HG03025 (cell line): ENCODE measurements around the gene SYT6.

Experiments used
- ATAC-seq: cut with Tn5 transposase; IDR thresholded peaks from one replicate; pipeline ENCODE4 v1.9.1; 2021; ENCODE audit warnings: mild to moderate bottlenecking, moderate library complexity; ENCODE audit not compliant: unreplicated experiment, low FRiP score

Gene SYT6

GRCh38 chr1:114094675-114095074, 59.0 kb downstream of the SYT6 start:
- ATAC-seq, result no peak

- no peak for ATAC-seq
These were observed 59.4 kb downstream of the SYT6 start for GRCh38 chr1:114094363-114094634.

- no peak for ATAC-seq
These were observed 59.9 kb downstream of the SYT6 start for GRCh38 chr1:114093624-114094362.

- ATAC-seq, result no peak
These were observed 61.2 kb downstream of the SYT6 start for GRCh38 chr1:114092186-114093062.

GRCh38 chr1:114091711-114092110, 62.0 kb downstream of the SYT6 start:
- no peak for ATAC-seq

- no peak for ATAC-seq
These were observed 62.7 kb downstream of the SYT6 start for GRCh38 chr1:114090738-114091505.

GRCh38 chr1:114089502-114090138, 64.0 kb downstream of the SYT6 start:
- ATAC-seq, result no peak

GRCh38 chr1:114088392-114089299, 65.0 kb downstream of the SYT6 start:
- ATAC-seq, result no peak

GRCh38 chr1:114087495-114087894, 66.2 kb downstream of the SYT6 start:
- ATAC-seq, result no peak

GRCh38 chr1:114086601-114087368, 66.9 kb downstream of the SYT6 start:
- ATAC-seq, result no peak

GRCh38 chr1:114082867-114083585, 70.6 kb downstream of the SYT6 start:
- ATAC-seq, result no peak

- ATAC-seq, result no peak
These were observed 71.4 kb downstream of the SYT6 start for GRCh38 chr1:114082304-114082630.

- no peak for ATAC-seq
These were observed 72.0 kb downstream of the SYT6 start for GRCh38 chr1:114081437-114082303.

- no peak for ATAC-seq
These were observed 72.9 kb downstream of the SYT6 start for GRCh38 chr1:114080511-114081436.

GRCh38 chr1:114079596-114080190, 74.0 kb downstream of the SYT6 start:
- no peak for ATAC-seq

GRCh38 chr1:114078116-114078515, 75.6 kb downstream of the SYT6 start:
- no peak for ATAC-seq
